Measurements from ENCODE around the gene EPB41. TPM values are rescaled to one million over a fixed set of nuclear protein-coding genes. Genes with fewer than 3 reads are reported as not detected.

EPB41 gene
- total and polyA plus RNA-seq, 2 experiments from 2014 or later: 0.89 to 1.5 TPM

GRCh38 chr1:28893403-28894102, 20.8 kb upstream of the EPB41 start:
- H3K36me3 ChIP-seq (ENCODE audit: low read depth): no peaks in the 10 kb centered on the region
- H3K4me3 ChIP-seq: no peak overlapping the region
- DNase-seq: peak; percentile 87
- H3K27ac ChIP-seq: no peak overlapping the region
- peak overlapping the region; percentile 28; the same call in 1 of the 2 replicates for H2AFZ ChIP-seq
- H3K27me3 ChIP-seq (replicated peaks; ENCODE audit: insufficient read depth): no peaks in the 10 kb centered on the region
- peak overlapping the region; percentile 27; the same call in 1 of the 2 replicates for H3K9ac ChIP-seq
- H3F3A ChIP-seq (ENCODE audit: insufficient read depth): no peaks in the 10 kb centered on the region
- 25 to 30% methylated on average over 8 of the region's 8 CpGs for WGBS, 2 experiments (ENCODE audit: low coverage in 1 of 2, low lambda C conversion rate in 2 of 2, missing lambda C conversion rate in 2 of 2)
- no peaks in the 10 kb centered on the region for H4K20me1 ChIP-seq (ENCODE audit: insufficient read depth)
- no peaks in the 10 kb centered on the region for H3K9me2 ChIP-seq (ENCODE audit: insufficient read depth)
- no peaks in the 10 kb centered on the region for H3K9me3 ChIP-seq (ENCODE audit: low read depth)
- no peak overlapping the region for H3K4me2 ChIP-seq (ENCODE audit: unreplicated experiment)
- H3K4me1 ChIP-seq (ENCODE audit: insufficient read depth): no peaks in the 10 kb centered on the region
- no peak for TF ChIP-seq EZH2 (IDR thresholded peaks at IDR 0.05; ENCODE audit: insufficient read depth, poor library complexity, severe bottlenecking)
- TF ChIP-seq EZH2phosphoT487 (IDR thresholded peaks at IDR 0.05; ENCODE audit: insufficient read depth, low read depth): no peak
- in situ Hi-C loops (cut with MboI): no loop called here
- no peaks in the 10 kb centered on the region for H3K79me2 ChIP-seq (ENCODE audit: insufficient read depth)

- Histone ChIP-seq H3K27ac (no peak overlapping the region), H3K79me2 (ENCODE audit: insufficient read depth) (no peaks in the 10 kb centered on the region), H3K4me3 (no peak overlapping the region), H3K4me1 (ENCODE audit: insufficient read depth) (no peaks in the 10 kb centered on the region), H2AFZ (no peak overlapping the region), H3F3A (ENCODE audit: insufficient read depth) (no peaks in the 10 kb centered on the region), H3K9me2 (ENCODE audit: insufficient read depth) (no peaks in the 10 kb centered on the region), H4K20me1 (ENCODE audit: insufficient read depth) (no peaks in the 10 kb centered on the region), H3K9ac (no peak overlapping the region), H3K27me3 (replicated peaks; ENCODE audit: insufficient read depth) (no peaks in the 10 kb centered on the region), H3K9me3 (ENCODE audit: low read depth) (no peaks in the 10 kb centered on the region), H3K4me2 (ENCODE audit: unreplicated experiment) (no peak overlapping the region), H3K36me3 (ENCODE audit: low read depth) (no peaks in the 10 kb centered on the region)
- DNase-seq: no peak
- in situ Hi-C loops (cut with MboI): no loop called here
- no peak for TF ChIP-seq EZH2phosphoT487 (IDR thresholded peaks at IDR 0.05; ENCODE audit: insufficient read depth, low read depth)
- TF ChIP-seq EZH2 (IDR thresholded peaks at IDR 0.05; ENCODE audit: insufficient read depth, poor library complexity, severe bottlenecking): no peak
- 58 to 67% methylated on average over 2 of the region's 2 CpGs for WGBS, 2 experiments (ENCODE audit: low coverage in 1 of 2, low lambda C conversion rate in 2 of 2, missing lambda C conversion rate in 2 of 2)
Observed at GRCh38 chr1:28894785-28895184, 19.6 kb upstream of the EPB41 start.

- Histone ChIP-seq H2AFZ (no peak overlapping the region), H3K9ac (no peak overlapping the region), H3K4me1 (ENCODE audit: insufficient read depth) (no peaks in the 10 kb centered on the region), H3K4me3 (no peak overlapping the region), H3F3A (ENCODE audit: insufficient read depth) (no peaks in the 10 kb centered on the region), H4K20me1 (ENCODE audit: insufficient read depth) (no peaks in the 10 kb centered on the region), H3K4me2 (ENCODE audit: unreplicated experiment) (no peak overlapping the region), H3K27me3 (replicated peaks; ENCODE audit: insufficient read depth) (no peaks in the 10 kb centered on the region), H3K9me3 (ENCODE audit: low read depth) (no peaks in the 10 kb centered on the region), H3K36me3 (ENCODE audit: low read depth) (no peaks in the 10 kb centered on the region), H3K9me2 (ENCODE audit: insufficient read depth) (no peaks in the 10 kb centered on the region), H3K79me2 (ENCODE audit: insufficient read depth) (no peaks in the 10 kb centered on the region), H3K27ac (no peak overlapping the region)
- 61 to 68% methylated on average over 4 of the region's 4 CpGs for WGBS, 2 experiments (ENCODE audit: low coverage in 1 of 2, low lambda C conversion rate in 2 of 2, missing lambda C conversion rate in 2 of 2)
- TF ChIP-seq EZH2 (IDR thresholded peaks at IDR 0.05; ENCODE audit: insufficient read depth, poor library complexity, severe bottlenecking): no peak
- peak; percentile 67 for DNase-seq
- in situ Hi-C loops (cut with MboI): no loop called here
Observed at GRCh38 chr1:28895896-28896608, 18.3 kb upstream of the EPB41 start.

GRCh38 chr1:28896609-28896986, 17.8 kb upstream of the EPB41 start:
- no peak overlapping the region for H2AFZ ChIP-seq
- no peaks in the 10 kb centered on the region for H3K79me2 ChIP-seq (ENCODE audit: insufficient read depth)
- H3K9me3 ChIP-seq (ENCODE audit: low read depth): no peaks in the 10 kb centered on the region
- H3K27ac ChIP-seq: no peak overlapping the region
- in situ Hi-C loops (cut with MboI): no loop called here
- no peak overlapping the region for H3K4me3 ChIP-seq
- WGBS, 2 experiments (ENCODE audit: low coverage in 1 of 2, low lambda C conversion rate in 2 of 2, missing lambda C conversion rate in 2 of 2): 74 to 80% methylated on average over 3 of the region's 3 CpGs
- no peak overlapping the region for H3K9ac ChIP-seq
- H4K20me1 ChIP-seq (ENCODE audit: insufficient read depth): no peaks in the 10 kb centered on the region
- no peaks in the 10 kb centered on the region for H3K9me2 ChIP-seq (ENCODE audit: insufficient read depth)
- no peak for DNase-seq
- no peak overlapping the region for H3K4me2 ChIP-seq (ENCODE audit: unreplicated experiment)
- TF ChIP-seq EZH2 (IDR thresholded peaks at IDR 0.05; ENCODE audit: insufficient read depth, poor library complexity, severe bottlenecking) (no peak), EZH2phosphoT487 (IDR thresholded peaks at IDR 0.05; ENCODE audit: insufficient read depth, low read depth) (no peak)
- H3K36me3 ChIP-seq (ENCODE audit: low read depth): no peaks in the 10 kb centered on the region
- no peaks in the 10 kb centered on the region for H3K4me1 ChIP-seq (ENCODE audit: insufficient read depth)
- H3K27me3 ChIP-seq (replicated peaks; ENCODE audit: insufficient read depth): no peaks in the 10 kb centered on the region
- H3F3A ChIP-seq (ENCODE audit: insufficient read depth): no peaks in the 10 kb centered on the region

Data from GM23248 (cell line).